Activated CD4-positive, alpha-beta memory T cell treated with anti-CD3 and anti-CD28 coated beads for 36 hours (primary cell): ENCODE measurements around the gene THSD7B. TPM values are rescaled to one million over a fixed set of nuclear protein-coding genes. Genes with fewer than 3 reads are reported as not detected.

Experiments used
- CTCF ChIA-PET: fragments of 350-600 bp; sonication (Branson Sonifier 250); formaldehyde crosslinking; loops from one replicate; lab custom pipeline; 2021; ENCODE audit warnings: antibody characterized with exemption, inconsistent platforms; lab: Charles Lee
- POLR2A ChIA-PET: fragments of 350-600 bp; sonication (Branson Sonifier 250); formaldehyde crosslinking; loops from one replicate; lab custom pipeline; 2021; ENCODE audit warnings: antibody characterized with exemption; lab: Charles Lee
- DNase-seq: peaks from one replicate; pipeline ENCODE4 v3.0.0-alpha.2; 2020
- H3K27ac Mint-ChIP-seq: one replicate; pipeline ENCODE4 v1.8.0; 2021; ENCODE audit warnings: mixed read lengths
- H3K27me3 Mint-ChIP-seq: one replicate; pipeline ENCODE4 v1.8.0; 2021; ENCODE audit warnings: mixed read lengths
- H3K36me3 Mint-ChIP-seq: one replicate; pipeline ENCODE4 v1.8.0; 2021; ENCODE audit warnings: mixed read lengths
- H3K4me1 Mint-ChIP-seq: one replicate; pipeline ENCODE4 v1.8.0; 2021; ENCODE audit warnings: low read depth, mixed read lengths
- H3K4me3 Mint-ChIP-seq: one replicate; pipeline ENCODE4 v1.8.0; 2021; ENCODE audit warnings: mild to moderate bottlenecking, mixed read lengths
- H3K9me3 Mint-ChIP-seq: one replicate; pipeline ENCODE4 v1.8.0; 2021; ENCODE audit warnings: mixed read lengths
- intact Hi-C: fragments of 100-400 bp; cut with micrococcal nuclease; formaldehyde crosslinking; loops from one replicate; pipeline ENCODE4 v1.15.1; 2023
- total RNA-seq, 2 experiments: library from RNA; stranded (reverse); gene quantifications; one replicate each; pipeline ENCODE4 v1.2.3, GENCODE V29; 2021

The THSD7B gene
- total RNA-seq, 2 experiments from 2014 or later, result not detected

GRCh38 chr2:136828162-136828561, 62.8 kb downstream of the THSD7B start:
- Mint-ChIP-seq H3K27me3 (no peaks in the 10 kb centered on the region), H3K4me3 (no peak overlapping the region), H3K4me1 (no peaks in the 10 kb centered on the region), H3K27ac (no peak overlapping the region), H3K9me3 (no peaks in the 10 kb centered on the region), H3K36me3 (no peaks in the 10 kb centered on the region)
- no peak for DNase-seq
- intact Hi-C loops, result no loop called here
- POLR2A ChIA-PET, result no interaction called here
- CTCF ChIA-PET, result no interaction called here

- no peaks in the 10 kb centered on the region for H3K4me1 Mint-ChIP-seq
- no peaks in the 10 kb centered on the region for H3K27me3 Mint-ChIP-seq
- H3K36me3 Mint-ChIP-seq, result no peaks in the 10 kb centered on the region
- DNase-seq, result no peak
- no peak overlapping the region for H3K4me3 Mint-ChIP-seq
- H3K9me3 Mint-ChIP-seq, result no peaks in the 10 kb centered on the region
- ChIA-PET CTCF (no interaction called here), POLR2A (no interaction called here)
- intact Hi-C loops, result no loop called here
- no peak overlapping the region for H3K27ac Mint-ChIP-seq
These were observed 63.4 kb downstream of the THSD7B start for GRCh38 chr2:136828774-136829173.

GRCh38 chr2:136844546-136844945, 79.2 kb downstream of the THSD7B start:
- intact Hi-C loops, result no loop called here
- H3K27ac Mint-ChIP-seq, result no peak overlapping the region
- POLR2A ChIA-PET, result no interaction called here

GRCh38 chr2:136858656-136859055, 93.3 kb downstream of the THSD7B start:
- ChIA-PET POLR2A (no interaction called here), CTCF (no interaction called here)
- intact Hi-C loops, result no loop called here
- no peaks in the 10 kb centered on the region for H3K9me3 Mint-ChIP-seq
- H3K36me3 Mint-ChIP-seq, result no peaks in the 10 kb centered on the region
- H3K4me3 Mint-ChIP-seq, result no peak overlapping the region
- no peak for DNase-seq
- no peaks in the 10 kb centered on the region for H3K4me1 Mint-ChIP-seq
- H3K27ac Mint-ChIP-seq, result no peak overlapping the region
- peaks cover 2% of the 10 kb centered on the region for H3K27me3 Mint-ChIP-seq

More at GRCh38 chr2:136844546-136844945, 79.2 kb downstream of the THSD7B start:
- CTCF ChIA-PET, result no interaction called here
- no peaks in the 10 kb centered on the region for H3K9me3 Mint-ChIP-seq
- no peak overlapping the region for H3K4me3 Mint-ChIP-seq
- no peaks in the 10 kb centered on the region for H3K4me1 Mint-ChIP-seq
- no peak for DNase-seq
- peaks cover 2% of the 10 kb centered on the region for H3K27me3 Mint-ChIP-seq
- H3K36me3 Mint-ChIP-seq, result no peaks in the 10 kb centered on the region

- H3K4me1 Mint-ChIP-seq, result no peaks in the 10 kb centered on the region
- intact Hi-C loops, result no loop called here
- no peak for DNase-seq
- H3K27ac Mint-ChIP-seq, result no peak overlapping the region
- ChIA-PET CTCF (no interaction called here), POLR2A (no interaction called here)
- H3K36me3 Mint-ChIP-seq, result no peaks in the 10 kb centered on the region
- no peak overlapping the region for H3K4me3 Mint-ChIP-seq
- peaks cover 2% of the 10 kb centered on the region for H3K27me3 Mint-ChIP-seq
- H3K9me3 Mint-ChIP-seq, result no peaks in the 10 kb centered on the region
These were observed 95.2 kb downstream of the THSD7B start for GRCh38 chr2:136860443-136860958.

GRCh38 chr2:136863468-136863867, 98.1 kb downstream of the THSD7B start:
- no peak for DNase-seq
- H3K4me1 Mint-ChIP-seq, result no peaks in the 10 kb centered on the region
- H3K36me3 Mint-ChIP-seq, result no peaks in the 10 kb centered on the region
- CTCF ChIA-PET, result no interaction called here
- H3K9me3 Mint-ChIP-seq, result no peaks in the 10 kb centered on the region
- H3K27me3 Mint-ChIP-seq, result peaks cover 2% of the 10 kb centered on the region
- H3K4me3 Mint-ChIP-seq, result no peak overlapping the region
- no peak overlapping the region for H3K27ac Mint-ChIP-seq
- POLR2A ChIA-PET, result no interaction called here
- intact Hi-C loops, result no loop called here

GRCh38 chr2:136863874-136864273, 98.5 kb downstream of the THSD7B start:
- H3K36me3 Mint-ChIP-seq, result no peaks in the 10 kb centered on the region
- H3K9me3 Mint-ChIP-seq, result no peaks in the 10 kb centered on the region
- no peak for DNase-seq
- H3K4me3 Mint-ChIP-seq, result no peak overlapping the region
- H3K27me3 Mint-ChIP-seq, result peaks cover 2% of the 10 kb centered on the region
- intact Hi-C loops, result no loop called here
- H3K27ac Mint-ChIP-seq, result no peak overlapping the region
- ChIA-PET CTCF (no interaction called here), POLR2A (no interaction called here)
- H3K4me1 Mint-ChIP-seq, result no peaks in the 10 kb centered on the region

GRCh38 chr2:136871424-136871823, 106.1 kb downstream of the THSD7B start:
- intact Hi-C loops, result no loop called here
- no peak overlapping the region for H3K4me3 Mint-ChIP-seq
- H3K27me3 Mint-ChIP-seq, result no peaks in the 10 kb centered on the region
- ChIA-PET CTCF (no interaction called here), POLR2A (no interaction called here)
- H3K4me1 Mint-ChIP-seq, result no peaks in the 10 kb centered on the region
- H3K27ac Mint-ChIP-seq, result no peak overlapping the region
- H3K9me3 Mint-ChIP-seq, result no peaks in the 10 kb centered on the region
- no peaks in the 10 kb centered on the region for H3K36me3 Mint-ChIP-seq
- no peak for DNase-seq

- intact Hi-C loops, result no loop called here
- H3K27ac Mint-ChIP-seq, result no peak overlapping the region
These were observed 108.9 kb downstream of the THSD7B start for GRCh38 chr2:136874258-136874657.

GRCh38 chr2:136891100-136891499, 125.8 kb downstream of the THSD7B start:
- no peaks in the 10 kb centered on the region for H3K36me3 Mint-ChIP-seq
- no peaks in the 10 kb centered on the region for H3K27me3 Mint-ChIP-seq
- H3K4me3 Mint-ChIP-seq, result no peak overlapping the region
- POLR2A ChIA-PET, result no interaction called here
- H3K9me3 Mint-ChIP-seq, result no peaks in the 10 kb centered on the region
- DNase-seq, result no peak
- H3K27ac Mint-ChIP-seq, result no peak overlapping the region
- intact Hi-C loops, result no loop called here
- CTCF ChIA-PET, result no interaction called here
- no peaks in the 10 kb centered on the region for H3K4me1 Mint-ChIP-seq

More at GRCh38 chr2:136874258-136874657, 108.9 kb downstream of the THSD7B start:
- no peaks in the 10 kb centered on the region for H3K4me1 Mint-ChIP-seq
- ChIA-PET CTCF (interaction anchor here (0.7 kb wide), 1 partner anchor 460 kb away, joined by 5 read pairs; no protein-coding TSS in a partner anchor), POLR2A (no interaction called here)
- no peaks in the 10 kb centered on the region for H3K27me3 Mint-ChIP-seq
- DNase-seq, result no peak
- H3K36me3 Mint-ChIP-seq, result no peaks in the 10 kb centered on the region
- no peaks in the 10 kb centered on the region for H3K9me3 Mint-ChIP-seq
- H3K4me3 Mint-ChIP-seq, result no peak overlapping the region

GRCh38 chr2:136894007-136894634, 128.8 kb downstream of the THSD7B start:
- H3K36me3 Mint-ChIP-seq, result no peaks in the 10 kb centered on the region

GRCh38 chr2:136901732-136902131, 136.4 kb downstream of the THSD7B start:
- DNase-seq, result no peak
- no peak overlapping the region for H3K27ac Mint-ChIP-seq
- intact Hi-C loops, result no loop called here
- POLR2A ChIA-PET, result no interaction called here
- H3K4me3 Mint-ChIP-seq, result no peak overlapping the region
- no peaks in the 10 kb centered on the region for H3K4me1 Mint-ChIP-seq
- peaks cover 2% of the 10 kb centered on the region for H3K27me3 Mint-ChIP-seq
- CTCF ChIA-PET, result no interaction called here
- no peaks in the 10 kb centered on the region for H3K36me3 Mint-ChIP-seq
- H3K9me3 Mint-ChIP-seq, result no peaks in the 10 kb centered on the region

More at GRCh38 chr2:136894007-136894634, 128.8 kb downstream of the THSD7B start:
- Mint-ChIP-seq H3K27me3 (no peaks in the 10 kb centered on the region), H3K27ac (no peak overlapping the region), H3K4me1 (no peaks in the 10 kb centered on the region), H3K4me3 (no peak overlapping the region), H3K9me3 (no peaks in the 10 kb centered on the region)
- DNase-seq, result no peak
- ChIA-PET CTCF (no interaction called here), POLR2A (no interaction called here)
- intact Hi-C loops, result no loop called here

GRCh38 chr2:136905779-136906178, 140.4 kb downstream of the THSD7B start:
- DNase-seq, result no peak
- Mint-ChIP-seq H3K4me3 (no peak overlapping the region), H3K27ac (no peak overlapping the region), H3K9me3 (no peaks in the 10 kb centered on the region), H3K4me1 (no peaks in the 10 kb centered on the region), H3K36me3 (no peaks in the 10 kb centered on the region), H3K27me3 (peaks cover 2% of the 10 kb centered on the region)
- intact Hi-C loops, result no loop called here
- POLR2A ChIA-PET, result no interaction called here
- CTCF ChIA-PET, result no interaction called here
